HG03439 (cell line): ENCODE measurements around the gene NGDN.
"Not testable (repeated sequence)": the region's sequence is repeated elsewhere in the genome, so short reads cannot be mapped to it uniquely, and the experiment has no call there.

Experiments
- ATAC-seq: cut with Tn5 transposase; IDR thresholded peaks from one replicate; pipeline ENCODE4 v1.9.1; 2021; ENCODE audit warnings: mild to moderate bottlenecking, moderate library complexity; ENCODE audit not compliant: unreplicated experiment

Gene NGDN, protein sequence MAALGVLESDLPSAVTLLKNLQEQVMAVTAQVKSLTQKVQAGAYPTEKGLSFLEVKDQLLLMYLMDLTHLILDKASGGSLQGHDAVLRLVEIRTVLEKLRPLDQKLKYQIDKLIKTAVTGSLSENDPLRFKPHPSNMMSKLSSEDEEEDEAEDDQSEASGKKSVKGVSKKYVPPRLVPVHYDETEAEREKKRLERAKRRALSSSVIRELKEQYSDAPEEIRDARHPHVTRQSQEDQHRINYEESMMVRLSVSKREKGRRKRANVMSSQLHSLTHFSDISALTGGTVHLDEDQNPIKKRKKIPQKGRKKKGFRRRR

DNA sequence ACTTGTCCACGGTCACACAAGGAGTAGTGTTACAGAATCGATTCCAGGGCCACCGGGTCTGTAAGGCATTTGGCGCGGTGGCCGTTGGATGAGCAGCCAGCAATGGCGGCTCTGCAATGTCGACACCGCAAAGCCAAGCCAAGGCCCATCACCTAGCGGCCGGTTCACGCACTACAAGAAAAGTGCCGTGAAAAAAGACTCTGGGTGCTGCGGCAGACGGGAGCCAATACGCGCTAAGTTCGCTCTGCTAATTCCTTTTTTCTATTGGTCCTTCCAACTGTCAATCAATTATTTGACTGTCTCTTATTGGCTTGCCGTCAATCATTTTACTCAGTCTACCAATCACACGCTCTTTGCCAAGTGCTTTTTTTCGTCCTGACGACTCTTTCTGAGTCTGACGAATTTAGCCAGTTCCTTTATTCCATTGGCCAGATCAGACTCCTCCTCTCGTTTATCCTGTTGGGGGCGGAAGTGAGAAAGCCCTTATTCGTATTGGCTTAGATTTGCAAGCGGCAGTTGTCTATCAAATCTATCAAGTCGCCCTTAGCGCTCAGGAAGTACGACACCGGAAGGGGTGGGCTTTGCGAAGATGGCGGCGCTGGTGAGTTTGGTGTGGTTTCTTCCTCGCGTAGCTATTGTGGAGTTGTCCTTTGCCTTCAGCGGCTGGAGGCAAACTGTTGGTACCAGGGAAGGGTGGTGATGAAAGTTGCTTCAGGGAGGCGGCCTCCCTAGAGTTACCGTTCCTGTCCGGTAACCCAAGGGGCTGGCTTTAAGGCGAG, at the start of gene NGDN:
Gene NGDN (plus strand): TSS at position 577 of the 779 bp plus-strand sequence. CDS start 13 bp downstream, at position 590.
- peak; percentile 97 for ATAC-seq

DNA sequence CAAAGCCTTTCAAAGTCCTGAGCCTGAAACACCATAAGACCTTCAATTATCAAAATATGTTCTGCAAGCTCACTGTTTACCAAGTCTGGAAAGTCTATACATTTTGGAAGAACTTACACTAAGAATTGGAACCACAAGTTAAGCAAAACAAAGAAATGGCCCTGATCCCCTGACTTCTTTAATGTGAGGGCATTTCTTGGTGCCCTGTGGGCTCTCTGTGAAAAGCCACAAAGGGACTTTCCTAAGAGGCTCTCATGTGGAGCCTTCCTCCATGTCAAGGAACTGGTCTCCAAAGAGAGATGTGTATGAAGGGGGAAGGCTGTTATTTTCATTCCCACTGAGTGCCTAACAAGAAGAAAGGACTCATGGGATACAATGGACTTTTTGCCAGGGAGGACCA, 47.9 kb upstream of the NGDN start:
- ATAC-seq = no peak

DNA sequence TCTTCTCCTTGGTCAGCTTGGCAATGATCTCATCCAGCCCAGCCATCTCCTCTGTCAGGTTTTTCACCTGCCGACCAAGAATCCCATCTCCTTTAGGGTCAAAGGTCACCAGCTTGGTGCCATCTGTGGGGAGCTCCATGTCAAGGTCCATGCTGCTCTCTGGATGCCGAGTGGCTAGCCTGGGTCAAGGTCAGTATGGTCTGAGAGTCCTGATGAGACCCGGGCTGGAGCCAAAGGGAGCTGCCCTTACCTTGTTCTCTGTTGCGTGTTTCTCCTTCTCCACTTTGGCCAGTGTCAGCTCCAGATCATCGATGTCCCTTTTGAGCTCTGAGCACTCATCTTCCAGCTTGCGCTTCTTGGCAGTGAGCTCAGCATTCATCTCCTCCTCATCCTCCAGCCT, 45.8 kb upstream of the NGDN start:
- no peak for ATAC-seq

DNA sequence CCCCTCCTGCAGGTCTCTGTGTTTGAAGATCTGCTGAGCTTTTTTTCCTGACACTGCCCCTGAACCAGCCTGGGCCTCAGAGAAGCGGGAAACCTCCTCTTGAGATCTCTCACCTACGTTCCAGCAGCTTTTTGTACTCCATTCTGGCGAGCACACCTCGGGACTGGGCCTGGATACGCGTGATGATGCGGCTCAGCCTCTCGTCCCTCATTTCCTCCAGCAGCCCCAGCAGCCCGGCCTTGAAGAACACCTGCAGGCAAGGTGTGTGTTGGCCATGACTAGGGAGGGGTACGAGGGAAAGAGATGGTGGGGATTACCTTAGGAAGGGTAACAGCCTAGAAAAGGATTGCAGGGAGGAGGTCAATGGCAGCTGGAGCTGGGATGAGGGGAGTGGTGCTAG, 44.3 kb upstream of the NGDN start:
- no peak for ATAC-seq

DNA sequence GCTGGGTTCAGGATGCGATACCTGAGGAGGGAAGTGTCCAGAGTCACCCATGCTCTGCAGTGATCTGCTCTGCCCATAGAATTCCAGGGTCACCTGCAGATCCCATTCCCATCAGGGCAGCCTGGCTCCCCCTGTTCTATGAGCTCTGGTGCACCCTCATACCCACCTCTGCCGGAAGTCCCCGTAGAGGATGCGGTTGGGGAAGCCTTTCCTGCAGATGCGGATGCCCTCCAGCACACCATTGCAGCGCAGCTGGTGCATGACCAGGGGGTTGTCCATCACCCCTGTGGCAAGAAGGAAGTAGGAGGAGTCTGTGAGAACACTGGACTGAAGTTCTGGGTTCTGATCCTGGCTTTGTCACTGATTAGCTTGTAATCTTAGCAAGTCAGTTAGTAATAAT, 43.7 kb upstream of the NGDN start:
- not testable (repeated sequence) for ATAC-seq

DNA sequence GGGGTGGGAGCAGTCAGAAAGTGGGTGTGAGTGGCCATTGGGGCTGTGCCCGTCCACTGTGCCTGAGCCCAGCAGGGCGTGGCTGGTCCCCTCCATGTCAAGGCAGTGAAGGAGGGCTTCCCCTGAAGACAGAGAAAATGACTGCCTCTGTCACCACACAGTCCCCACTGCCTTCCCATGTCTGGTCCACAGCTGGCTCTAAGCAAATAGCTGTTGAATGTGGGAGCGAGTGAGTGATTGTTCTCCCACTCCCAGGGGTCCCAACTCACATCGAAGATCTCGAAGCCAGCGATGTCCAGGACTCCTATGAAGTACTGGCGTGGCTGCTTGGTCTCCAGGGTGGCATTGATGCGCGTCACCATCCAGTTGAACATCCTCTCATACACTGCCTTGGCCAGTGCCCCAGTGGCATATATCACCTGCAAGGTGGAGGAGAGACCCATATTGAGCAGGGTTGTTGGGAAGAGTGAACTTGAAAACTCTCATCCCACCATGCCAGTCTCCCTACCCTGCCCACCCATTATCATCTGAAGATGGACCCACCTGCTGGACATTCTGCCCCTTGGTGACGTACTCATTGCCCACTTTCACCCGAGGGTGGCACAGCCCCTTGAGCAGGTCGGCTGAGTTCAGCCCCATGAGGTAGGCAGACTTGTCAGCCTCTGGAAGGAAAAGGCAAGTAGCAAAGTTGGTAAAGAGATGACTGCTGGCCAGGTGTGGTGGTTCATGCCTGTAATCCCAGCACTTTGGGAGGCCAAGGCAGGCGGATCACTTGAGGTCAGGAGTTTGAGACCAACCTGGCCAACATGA, 40.6 kb upstream of the NGDN start:
- no peak for ATAC-seq

DNA sequence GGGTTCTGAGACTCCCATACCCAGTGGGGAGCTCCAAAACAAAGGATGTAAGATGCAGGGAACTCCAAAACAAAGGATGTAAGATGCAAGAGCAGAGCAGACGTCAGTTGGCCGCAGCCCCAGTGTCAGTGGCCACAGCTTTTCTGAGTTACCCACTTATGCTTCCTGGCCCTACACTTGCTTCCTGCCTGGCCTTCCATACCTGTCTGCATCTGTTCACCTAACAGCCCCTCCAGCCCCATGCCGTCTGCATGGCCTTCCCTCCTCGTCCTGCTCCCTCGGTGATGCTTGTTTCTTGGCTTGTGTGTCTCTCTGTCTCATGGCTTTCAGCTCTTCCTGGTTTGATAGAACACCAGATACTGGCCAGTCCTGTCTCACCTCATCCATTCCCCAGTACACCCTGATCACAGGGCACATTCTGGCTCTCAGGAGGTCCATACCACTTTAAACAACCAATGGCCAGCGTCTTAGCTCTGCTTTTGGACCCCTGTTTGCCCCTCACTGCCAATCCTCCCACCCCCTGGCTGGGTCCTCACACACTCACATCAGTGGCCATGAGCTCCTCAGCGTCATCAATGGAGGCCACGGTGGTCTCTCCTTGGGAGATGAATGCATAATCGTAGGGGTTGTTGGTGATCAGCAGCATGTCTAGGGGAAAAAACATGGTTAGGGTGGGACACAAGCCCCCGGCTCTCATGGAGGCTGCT, 39.3 kb upstream of the NGDN start:
- no peak for ATAC-seq

DNA sequence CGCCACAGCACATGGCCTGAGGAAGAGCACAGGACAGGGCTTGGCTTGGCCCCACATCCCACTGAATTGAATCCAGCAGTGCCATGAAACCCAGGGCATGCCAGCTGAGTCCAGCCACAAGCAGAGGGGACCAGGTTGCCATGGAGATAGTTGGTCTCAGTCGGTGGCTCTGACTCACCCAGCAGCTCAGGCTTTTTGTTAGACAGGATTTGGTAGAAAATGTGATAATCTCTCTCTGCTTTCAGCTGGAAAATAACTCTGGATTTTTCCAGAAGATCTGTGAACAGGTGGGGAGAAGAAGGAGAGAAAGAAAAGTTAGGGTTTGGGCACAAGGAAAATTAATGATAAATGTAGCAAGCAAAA, 38.8 kb upstream of the NGDN start:
- no peak for ATAC-seq

DNA sequence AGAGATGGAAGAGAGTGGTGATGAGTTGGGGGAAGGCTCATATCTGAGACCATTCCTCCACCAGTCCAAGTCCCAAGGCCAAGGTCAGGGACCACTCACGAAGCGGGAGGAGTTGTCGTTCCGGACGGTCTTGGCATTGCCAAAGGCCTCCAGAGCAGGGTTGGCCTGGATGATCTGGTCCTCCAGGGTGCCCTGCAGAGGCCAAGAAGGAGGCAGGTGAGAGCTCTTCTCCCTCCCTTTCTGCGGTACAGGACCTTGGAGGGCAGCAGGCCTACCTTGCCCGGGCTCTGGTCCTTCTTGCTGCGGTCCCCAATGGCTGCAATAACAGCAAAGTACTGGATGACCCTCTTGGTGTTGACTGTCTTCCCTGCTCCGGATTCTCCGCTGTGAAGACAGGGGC, 38.0 kb upstream of the NGDN start:
- no peak for ATAC-seq

DNA sequence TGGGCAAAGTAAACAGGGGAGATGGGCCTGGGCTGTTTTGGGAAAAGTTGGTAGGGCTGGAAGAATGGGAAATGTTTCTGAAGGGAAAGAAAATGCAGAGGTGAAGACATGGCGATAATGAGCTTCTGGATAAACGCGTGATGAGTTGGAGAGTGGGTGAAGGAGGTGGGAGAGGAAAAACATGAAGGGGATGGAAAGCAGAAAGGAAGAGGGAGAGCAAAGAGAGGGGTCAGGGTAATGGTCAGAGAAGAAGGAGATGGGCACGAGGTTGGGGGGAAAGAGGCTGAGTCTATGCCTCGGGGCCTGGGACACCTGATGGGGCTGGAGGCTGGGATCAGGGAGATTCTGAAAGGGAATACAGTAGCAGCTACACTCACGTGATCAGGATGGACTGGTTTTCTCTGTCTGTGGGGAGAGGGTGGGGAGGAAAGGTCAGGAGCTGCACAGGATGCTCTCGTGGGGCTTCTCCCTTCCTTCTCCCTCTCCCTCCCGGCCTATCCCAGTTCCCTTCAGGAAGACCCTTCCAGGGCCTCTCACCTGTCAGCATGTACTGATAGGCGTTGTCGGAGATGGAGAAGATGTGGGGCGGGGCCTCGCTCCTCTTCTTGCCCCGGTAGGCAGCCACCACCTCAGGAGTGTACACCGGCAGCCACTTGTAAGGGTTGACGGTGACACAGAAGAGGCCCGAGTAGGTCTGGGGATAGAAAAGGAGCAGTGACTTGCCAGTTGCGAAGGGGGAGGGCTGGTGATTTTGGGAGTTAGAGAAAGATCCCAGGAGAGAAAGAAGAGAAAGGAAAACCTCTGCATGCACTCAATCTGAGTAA, 37.2 kb upstream of the NGDN start:
- ATAC-seq = no peak

DNA sequence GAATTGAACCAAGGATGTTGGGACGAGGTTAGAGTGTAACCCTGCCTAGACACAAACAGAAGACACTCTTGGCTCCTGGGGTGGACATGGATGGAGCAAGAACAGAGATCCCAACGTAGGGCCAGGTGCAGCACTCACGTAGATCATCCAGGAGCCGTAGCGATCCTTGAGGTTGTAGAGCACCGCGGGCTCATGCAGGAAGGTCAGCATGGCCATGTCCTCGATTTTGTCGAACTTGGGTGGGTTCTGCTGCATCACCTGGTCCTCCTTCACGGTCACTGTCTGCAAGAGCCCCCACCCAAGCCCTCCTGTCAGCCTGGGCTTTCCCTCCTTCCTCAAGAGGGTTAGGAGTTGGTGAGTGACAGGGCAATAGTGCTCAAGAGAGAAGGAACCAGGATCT, 36.6 kb upstream of the NGDN start:
- ATAC-seq = no peak

DNA sequence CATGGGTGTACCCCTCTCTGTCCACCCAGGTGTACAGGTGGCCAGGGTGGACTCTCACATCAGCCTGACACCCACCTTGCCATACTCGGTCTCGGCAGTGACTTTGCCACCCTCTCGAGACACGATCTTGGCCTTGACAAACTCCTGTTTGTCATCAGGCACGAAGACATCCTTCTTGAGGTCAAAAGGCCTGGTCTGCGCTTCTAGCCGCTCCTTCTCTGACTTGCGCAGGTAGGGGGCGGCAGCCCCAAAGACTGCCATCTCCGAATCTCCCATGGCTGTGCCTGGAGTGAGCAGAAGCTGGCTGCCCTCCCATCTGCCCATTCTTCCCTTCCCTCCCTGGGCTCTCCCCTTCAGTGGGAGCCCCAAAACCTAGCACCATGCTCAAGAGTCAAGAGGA, 36.0 kb upstream of the NGDN start:
- ATAC-seq = no peak

DNA sequence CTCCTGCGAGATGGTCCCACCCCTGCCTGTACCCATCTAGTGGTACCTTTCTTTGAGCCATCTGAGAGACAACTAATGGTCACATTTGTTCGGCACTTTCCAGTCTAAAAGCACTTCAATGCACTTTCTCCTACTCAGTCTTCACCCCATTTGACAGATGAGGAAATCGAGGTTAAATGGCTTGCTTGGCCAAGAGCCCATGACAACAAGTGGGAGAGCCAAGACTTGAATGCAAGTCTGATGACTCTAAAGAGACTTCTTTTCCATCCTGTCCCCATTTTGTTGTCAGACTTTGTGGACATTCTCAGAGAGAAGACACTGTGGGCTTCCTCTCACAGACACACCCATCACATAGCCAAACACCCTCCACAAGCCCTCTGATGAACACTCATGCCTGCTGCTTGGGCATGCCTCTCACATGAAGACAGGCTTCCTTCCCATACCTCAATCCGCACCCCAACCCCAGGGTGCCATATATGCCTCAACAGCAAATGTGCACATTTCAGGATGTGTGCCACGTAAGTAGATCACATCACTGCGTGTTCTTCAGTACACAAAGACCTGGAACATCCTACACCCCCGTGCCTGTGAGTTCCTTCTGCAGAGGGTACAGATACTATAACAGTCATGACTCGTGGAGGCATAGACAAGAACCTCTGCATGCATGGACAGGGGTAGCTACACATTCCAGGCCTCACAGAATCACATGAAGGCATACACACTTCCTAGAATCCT, 34.8 kb upstream of the NGDN start:
- ATAC-seq = no peak

DNA sequence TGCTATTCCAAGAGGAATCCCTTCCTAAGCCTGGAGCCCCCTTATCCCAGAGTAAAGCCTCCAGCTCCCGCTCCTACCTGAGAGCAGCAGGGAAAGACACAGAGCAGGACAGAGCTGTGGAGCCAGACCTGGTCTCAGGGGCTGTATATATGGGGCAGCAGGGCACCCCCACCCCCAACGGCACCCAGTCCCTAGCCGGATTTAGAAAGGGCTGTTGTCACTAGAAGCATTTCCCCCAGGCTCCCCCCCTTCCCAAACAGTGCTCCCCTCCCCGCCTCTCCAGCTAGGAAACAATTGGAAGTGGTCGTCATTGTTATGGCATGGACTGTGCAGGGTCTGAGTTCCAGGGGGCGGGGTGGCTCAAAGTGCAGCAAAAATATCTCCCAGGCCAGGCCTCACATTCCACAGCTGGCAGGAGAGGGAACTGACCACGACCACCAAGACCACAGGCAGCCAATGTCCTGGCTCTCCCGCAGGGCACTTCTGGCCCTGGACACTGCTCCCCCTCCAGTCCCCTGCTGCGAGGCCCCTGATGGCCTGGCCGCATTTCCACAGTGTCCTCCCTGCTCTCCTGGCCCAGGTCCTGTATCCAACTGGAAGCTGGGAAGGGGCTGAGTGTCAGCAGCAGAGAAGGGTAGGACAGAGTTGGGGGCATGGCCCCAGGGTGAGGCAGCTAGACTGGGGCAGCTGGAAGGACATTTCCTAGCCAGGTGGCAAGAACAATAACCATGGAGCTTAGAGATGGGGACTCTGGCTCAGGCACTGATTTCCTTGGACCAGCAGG, 33.8 kb upstream of the NGDN start, which contains the start of gene MYH7:
Gene MYH7 (minus strand): TSS at position 118 of the 784 bp plus-strand sequence. CDS start 1,928 bp downstream, outside the sequence.
- no peak for ATAC-seq

DNA sequence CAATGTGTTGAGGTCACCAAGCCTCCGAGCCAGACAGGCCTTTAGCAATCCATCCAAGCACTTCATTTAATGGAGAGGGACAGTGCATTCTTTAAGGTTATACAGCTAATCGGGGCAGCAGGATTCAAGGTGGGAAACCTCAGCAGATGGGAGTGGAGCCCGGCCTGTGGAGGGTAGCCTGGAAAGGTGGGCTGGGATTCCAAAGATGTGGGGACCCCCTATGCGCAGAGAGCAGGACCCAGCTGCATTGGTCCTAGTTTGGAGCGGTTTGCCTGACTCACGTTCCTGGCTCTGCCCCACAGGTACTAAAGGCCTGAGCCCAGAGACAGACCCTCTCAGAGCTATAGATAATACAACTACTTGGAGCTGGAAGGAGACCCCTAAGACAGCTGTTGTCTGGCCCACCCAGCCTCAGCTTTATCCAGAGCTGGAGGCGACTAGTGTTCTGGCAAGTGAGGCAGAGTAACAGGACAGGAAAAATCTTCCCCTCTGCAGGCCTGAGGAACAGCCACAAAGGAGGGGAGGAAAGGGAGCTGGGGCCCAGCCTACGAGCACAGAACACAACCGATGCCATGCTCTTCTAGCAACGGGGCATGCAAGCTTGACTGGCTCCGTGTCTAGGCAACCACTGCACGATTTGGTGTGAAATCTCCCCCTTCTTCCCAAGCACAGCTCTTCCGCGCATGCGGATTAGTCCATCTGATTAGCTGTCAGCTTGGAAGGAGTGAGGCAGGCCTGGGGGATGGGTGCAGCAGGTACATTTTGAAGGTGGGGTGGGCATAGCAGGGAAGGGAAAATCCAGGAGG, 33.0 kb upstream of the NGDN start:
- no peak for ATAC-seq

DNA sequence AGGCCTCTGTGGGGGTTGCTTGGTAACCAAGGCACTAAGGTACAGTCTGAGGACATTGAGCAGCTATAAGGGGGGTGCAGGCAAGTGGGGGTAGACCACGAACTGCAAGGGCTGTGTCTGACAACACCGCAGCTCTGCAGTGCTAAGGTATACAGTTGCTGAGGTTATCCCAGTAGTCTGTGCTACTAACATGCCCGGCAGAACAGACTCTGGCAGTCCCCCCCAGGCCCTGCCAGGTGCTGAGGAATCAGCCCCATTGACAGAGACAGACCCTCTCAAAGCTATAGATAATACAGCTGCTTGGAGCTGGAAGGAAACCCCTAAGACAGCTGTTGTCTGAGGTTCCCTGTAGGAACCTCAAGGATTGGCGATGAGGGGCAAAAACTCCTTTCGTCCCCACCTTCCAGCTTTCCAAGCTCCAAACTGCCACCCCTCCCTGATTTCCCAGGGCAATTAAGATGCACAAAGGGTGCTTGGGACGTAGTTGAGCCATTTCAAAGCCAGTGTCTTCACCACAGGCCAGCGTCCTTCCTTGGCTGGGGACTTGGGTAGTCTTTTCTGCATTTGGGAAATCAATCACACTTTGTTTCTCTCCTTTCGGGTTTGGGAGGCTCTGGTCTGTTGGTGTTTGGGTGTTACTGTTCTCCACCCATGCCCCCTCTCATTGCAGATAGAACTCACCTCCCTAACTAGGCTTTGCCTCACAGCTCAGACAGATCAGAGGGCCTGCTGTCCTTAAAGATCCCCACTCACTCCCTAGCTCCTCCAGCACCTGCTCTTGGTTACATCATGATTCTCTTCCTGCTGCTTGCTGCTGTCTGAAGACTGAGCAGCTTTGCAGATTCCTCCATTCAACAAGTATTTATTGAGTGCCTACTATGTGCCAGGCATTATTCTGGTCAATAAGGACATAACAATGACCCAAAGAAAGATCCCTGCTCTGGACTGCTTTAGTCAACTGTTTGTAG, 32.1 kb upstream of the NGDN start:
- ATAC-seq = no peak
